Ectodermal cell (in vitro differentiated cells): ENCODE data around the gene NTM.
"Not testable (repeated sequence)": the region's sequence is repeated elsewhere in the genome, so short reads cannot be mapped to it uniquely, and the experiment has no call there.

Source experiments
- H3K27ac ChIP-seq: 2 replicates; pipeline ENCODE4 v1.7.0; 2013; ENCODE audit warnings: mild to moderate bottlenecking, low read depth, low read length; ENCODE audit not compliant: insufficient read depth, poor library complexity, severe bottlenecking
- H3K27me3 ChIP-seq: 2 replicates; pipeline ENCODE4 v1.7.0; 2013; ENCODE audit warnings: mild to moderate bottlenecking, low read length; ENCODE audit not compliant: insufficient read depth, control insufficient read depth, poor library complexity, severe bottlenecking
- H3K36me3 ChIP-seq: one replicate; pipeline ENCODE4 v1.7.0; 2013; ENCODE audit warnings: low read length; ENCODE audit not compliant: control insufficient read depth, insufficient read depth
- H3K4me1 ChIP-seq: one replicate; pipeline ENCODE4 v1.7.0; 2013; ENCODE audit warnings: low read length; ENCODE audit not compliant: control insufficient read depth, insufficient read depth
- H3K4me3 ChIP-seq: 2 replicates; pipeline ENCODE4 v1.7.0; 2013; ENCODE audit warnings: low read depth, low read length, control low read depth; ENCODE audit not compliant: insufficient read depth
- H3K9me3 ChIP-seq: 2 replicates; pipeline ENCODE4 v1.7.0; 2013; ENCODE audit warnings: mild to moderate bottlenecking, low read length, moderate library complexity; ENCODE audit not compliant: control insufficient read depth
- WGBS, 2 experiments: methylation state at CpG; one replicate each; pipeline ENCODE4 v1.1.7; 2013; ENCODE audit warnings: missing lambda C conversion rate in 2 of 2; 5-methylcytosine and 5-hydroxymethylcytosine counted together

Gene NTM

DNA sequence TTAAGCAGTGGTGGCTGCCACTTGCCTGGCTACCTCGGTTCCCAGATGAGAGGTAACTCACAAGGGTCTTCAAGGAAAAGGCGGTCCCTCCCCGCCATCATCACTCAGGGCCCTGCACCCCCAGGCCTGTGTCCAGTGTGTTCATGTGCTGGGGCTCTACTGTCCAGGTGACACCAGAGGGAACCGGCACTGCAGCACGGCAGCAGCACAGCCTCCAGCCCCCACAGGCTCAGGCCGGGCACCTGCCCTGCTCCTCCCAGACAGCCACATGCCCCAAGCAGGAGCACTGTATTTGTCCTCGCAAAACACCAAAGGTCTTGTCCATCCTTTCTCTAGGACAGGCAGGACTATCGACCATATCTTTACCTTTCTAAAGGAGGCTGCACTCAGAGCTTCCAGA, 982.1 kb downstream of the NTM start:
- H3K4me3 ChIP-seq = no peak overlapping the region
- WGBS, 2 experiments = 93 to 96% methylated on average over 8 of the region's 8 CpGs
- H3K27ac ChIP-seq = no peak overlapping the region
- peaks cover 3% of the 10 kb centered on the region for H3K4me1 ChIP-seq
- no peaks in the 10 kb centered on the region for H3K9me3 ChIP-seq
- H3K27me3 ChIP-seq = no peaks in the 10 kb centered on the region
- no peaks in the 10 kb centered on the region for H3K36me3 ChIP-seq

DNA sequence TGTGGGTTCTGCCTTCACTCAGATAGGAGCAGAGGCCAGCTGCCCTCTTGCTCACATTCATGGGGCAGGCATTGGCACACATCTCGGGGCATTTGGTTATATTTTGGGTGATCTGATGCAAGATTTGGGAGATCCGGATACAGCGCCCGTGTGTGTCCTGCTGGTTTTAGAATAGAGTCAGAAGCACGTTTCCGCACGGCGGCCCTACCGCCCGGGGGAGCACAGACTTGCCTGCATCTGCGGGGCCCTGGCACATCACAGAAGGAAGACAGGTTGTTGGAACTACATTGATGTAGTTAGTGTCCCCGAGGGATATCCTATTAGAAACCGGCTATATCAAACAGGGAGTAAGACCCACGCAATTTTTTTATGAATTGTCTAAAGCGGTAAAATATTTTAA, 982.8 kb downstream of the NTM start:
- Histone ChIP-seq H3K4me1 (no peaks in the 10 kb centered on the region), H3K9me3 (no peaks in the 10 kb centered on the region), H3K27me3 (no peaks in the 10 kb centered on the region), H3K27ac (no peak overlapping the region), H3K36me3 (no peaks in the 10 kb centered on the region), H3K4me3 (no peak overlapping the region)
- WGBS, 2 experiments = 95 to 96% methylated on average over 14 to 15 of the region's 15 CpGs

DNA sequence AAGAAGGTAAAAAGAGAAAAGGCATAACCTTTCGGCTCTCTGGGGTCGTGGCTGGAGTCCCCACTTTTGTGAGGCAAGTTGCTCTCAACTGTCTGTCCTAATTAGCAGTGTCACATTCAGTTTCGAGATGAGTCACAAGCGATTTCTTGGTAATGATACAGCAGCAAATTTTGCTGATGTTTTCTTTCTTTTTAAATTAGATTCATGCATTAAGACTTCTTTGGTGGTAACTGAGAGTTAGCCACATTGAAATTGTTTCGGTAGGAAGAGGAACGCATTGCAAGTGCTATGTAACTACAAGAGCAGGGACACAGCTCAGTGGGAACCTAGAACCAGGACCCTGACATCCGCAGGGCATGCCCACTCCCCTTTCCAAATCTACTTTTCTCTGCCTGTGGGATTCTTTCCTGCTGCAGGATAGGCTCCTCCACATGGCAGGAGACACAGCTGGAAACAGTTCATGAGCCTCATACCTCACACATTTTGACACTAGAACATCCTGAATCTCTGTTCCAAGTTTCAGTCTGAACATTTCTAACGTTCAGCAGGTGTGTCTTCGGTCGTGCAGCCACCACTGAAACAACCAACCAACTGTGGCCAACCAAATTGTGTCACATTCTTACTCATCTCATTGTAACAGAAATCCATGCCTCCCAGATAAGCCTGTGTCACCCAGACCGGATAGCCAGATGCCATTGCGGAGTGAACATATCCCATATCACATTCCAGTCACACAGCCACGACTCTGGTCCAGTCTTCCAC, 987.6 kb downstream of the NTM start:
- Histone ChIP-seq H3K4me3 (no peak overlapping the region), H3K4me1 (no peaks in the 10 kb centered on the region), H3K9me3 (no peaks in the 10 kb centered on the region), H3K27me3 (no peaks in the 10 kb centered on the region), H3K36me3 (no peaks in the 10 kb centered on the region), H3K27ac (no peak overlapping the region)
- WGBS, 2 experiments = 92 to 93% methylated on average over 13 of the region's 13 CpGs

DNA sequence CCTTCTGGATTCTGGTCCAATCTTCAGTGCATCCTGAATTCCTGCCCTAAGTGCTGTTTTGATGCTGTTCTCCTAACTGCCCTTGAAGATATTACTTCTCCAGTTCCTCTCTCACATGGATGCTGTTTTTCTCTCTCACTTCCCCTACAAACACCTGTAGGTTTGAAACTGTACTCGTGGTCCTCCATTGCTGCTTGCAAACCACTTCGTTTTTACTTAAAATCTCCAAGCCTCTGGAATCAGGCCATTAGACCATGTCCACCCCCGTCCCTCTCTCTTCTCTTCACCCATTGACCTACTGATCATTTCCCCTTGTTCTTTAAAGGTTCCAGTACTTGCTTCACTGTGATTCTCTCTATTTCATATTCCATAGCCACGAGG, 988.1 kb downstream of the NTM start:
- WGBS, 2 experiments = 89 to 92% methylated on average over 4 of the region's 4 CpGs
- Histone ChIP-seq H3K9me3 (no peaks in the 10 kb centered on the region), H3K36me3 (no peaks in the 10 kb centered on the region), H3K27ac (no peak overlapping the region), H3K4me1 (no peaks in the 10 kb centered on the region), H3K4me3 (no peak overlapping the region), H3K27me3 (no peaks in the 10 kb centered on the region)

DNA sequence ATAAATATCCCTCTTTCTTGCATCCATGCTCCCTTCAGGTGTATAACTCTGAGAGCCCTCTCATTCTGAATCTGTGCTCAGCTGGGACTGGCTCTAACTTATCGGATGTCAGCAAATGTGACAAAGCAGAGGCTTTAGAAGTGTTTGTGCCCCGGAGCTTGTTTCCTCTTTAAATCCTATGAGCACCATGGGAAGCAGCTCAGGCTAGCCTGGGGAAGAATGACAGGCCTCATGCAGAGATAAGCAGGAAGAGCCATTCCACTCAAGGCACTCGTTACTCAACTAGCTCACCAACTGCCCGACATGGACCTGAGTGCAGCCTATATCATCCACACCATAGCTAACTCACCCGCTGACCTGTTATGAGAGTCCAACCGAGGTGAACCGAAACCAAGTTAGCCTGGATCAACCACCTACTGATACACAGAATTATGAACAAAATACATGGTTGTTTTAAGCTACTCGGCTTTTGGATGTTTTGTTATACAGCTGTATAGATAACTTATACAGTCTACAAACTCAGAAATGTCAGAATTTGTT, 990.7 kb downstream of the NTM start:
- Histone ChIP-seq H3K27ac (no peak overlapping the region), H3K9me3 (no peaks in the 10 kb centered on the region), H3K27me3 (no peaks in the 10 kb centered on the region), H3K36me3 (no peaks in the 10 kb centered on the region), H3K4me1 (no peaks in the 10 kb centered on the region), H3K4me3 (no peak overlapping the region)
- 49 to 55% methylated on average over 7 to 8 of the region's 8 CpGs for WGBS, 2 experiments

DNA sequence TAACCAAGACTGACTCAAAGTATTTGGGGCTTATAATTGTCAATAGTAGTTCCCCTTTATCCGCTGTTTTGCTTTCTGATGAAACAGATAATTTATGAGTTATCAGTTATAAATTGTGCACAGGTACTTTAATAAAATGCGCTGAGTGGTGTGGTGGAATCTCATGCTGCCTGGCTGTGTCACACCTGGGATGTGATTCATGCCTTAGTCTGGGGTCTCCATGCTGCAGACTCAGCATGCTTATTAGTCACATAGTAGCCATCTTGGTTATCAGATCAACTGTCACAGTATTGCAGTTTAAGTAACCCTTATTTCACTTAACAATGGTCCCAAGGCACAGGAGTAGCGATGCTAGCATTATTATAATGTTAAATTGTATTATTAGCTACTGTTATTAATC, 995.2 kb downstream of the NTM start:
- WGBS, 2 experiments = 96 to 99% methylated on average over 2 to 3 of the region's 3 CpGs
- Histone ChIP-seq H3K9me3 (no peaks in the 10 kb centered on the region), H3K27ac (no peak overlapping the region), H3K4me1 (no peaks in the 10 kb centered on the region), H3K4me3 (no peak overlapping the region), H3K36me3 (no peaks in the 10 kb centered on the region), H3K27me3 (no peaks in the 10 kb centered on the region)

DNA sequence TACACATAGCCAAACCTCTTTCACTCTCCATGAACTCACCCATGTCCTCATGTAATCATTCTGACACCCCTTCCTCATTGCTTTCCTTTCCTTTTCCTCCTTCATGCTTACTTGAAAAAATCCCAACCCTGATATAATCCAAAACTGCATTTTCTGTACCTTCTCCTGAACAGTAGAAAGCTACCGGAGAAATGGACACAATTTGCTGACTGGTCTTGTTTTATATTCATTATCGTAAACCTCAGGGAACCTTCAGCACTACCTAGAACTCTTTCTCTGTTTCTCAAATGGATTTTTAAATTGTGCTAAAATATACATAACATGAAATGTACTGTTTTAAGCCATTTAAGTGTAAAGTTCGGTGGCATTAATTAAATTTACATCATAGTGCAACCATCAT, 996.9 kb downstream of the NTM start:
- Histone ChIP-seq H3K36me3 (no peaks in the 10 kb centered on the region), H3K9me3 (no peaks in the 10 kb centered on the region), H3K27me3 (no peaks in the 10 kb centered on the region), H3K4me3 (no peak overlapping the region), H3K4me1 (no peaks in the 10 kb centered on the region), H3K27ac (no peak overlapping the region)
- WGBS, 2 experiments = 90 to 92% methylated on average over 3 of the region's 3 CpGs

DNA sequence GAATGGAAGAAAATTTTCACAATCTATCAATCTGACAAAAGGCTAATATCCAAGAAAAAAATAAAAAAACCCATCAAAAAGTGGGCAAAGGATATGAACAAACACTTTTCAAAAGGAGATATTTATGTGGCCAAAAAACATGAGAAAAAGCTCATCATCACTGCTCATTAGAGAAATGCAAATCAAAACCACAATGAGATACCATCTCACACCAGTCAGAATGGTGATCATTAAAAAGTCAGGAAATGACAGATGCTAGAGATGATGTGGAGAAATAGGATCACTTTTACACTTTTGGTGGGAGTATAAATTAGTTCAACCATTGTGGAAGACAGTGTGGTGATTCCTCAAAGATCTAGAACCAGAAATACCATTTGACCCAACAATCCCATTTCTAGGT, 999.7 kb downstream of the NTM start:
- H3K9me3 ChIP-seq, H3K27me3 ChIP-seq, H3K4me1 ChIP-seq, H3K4me3 ChIP-seq, H3K36me3 ChIP-seq, H3K27ac ChIP-seq: not testable (repeated sequence)

DNA sequence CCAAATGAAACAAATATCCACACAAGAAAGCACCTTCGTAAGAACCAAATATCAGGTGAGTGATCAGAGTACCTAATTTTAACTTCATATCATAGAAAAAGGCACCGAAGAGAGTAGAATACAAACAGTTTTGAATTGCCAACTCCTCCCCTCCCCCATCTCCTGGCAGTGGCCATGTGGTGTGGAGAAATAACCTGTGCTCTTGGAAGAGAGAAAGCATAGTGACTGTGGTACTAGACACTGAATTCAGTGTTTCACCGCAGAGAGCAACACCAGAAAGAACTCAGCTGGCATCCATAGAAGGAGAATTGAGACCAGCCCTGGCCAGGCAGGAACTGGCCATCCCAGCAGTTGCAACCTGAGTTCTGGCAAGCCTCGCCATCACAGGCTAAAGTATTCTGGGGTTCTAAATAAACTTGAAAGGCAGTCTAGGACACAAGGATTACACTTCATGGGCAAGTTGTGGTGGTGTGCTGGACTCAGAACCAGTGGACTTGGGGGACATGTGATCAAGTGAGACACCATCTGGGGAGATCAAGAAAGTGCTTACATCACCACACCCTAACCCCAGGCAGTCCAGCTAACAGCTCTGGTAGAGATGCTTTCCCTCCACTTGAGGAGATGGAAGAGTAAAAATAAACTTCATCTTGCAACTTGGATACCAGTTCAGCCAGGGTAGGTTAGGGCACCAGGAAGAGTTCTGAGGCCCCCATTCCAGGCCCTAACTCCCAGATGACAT, 1003.2 kb downstream of the NTM start:
- Histone ChIP-seq H3K4me1 (no peaks in the 10 kb centered on the region), H3K27me3 (no peaks in the 10 kb centered on the region), H3K27ac (no peak overlapping the region), H3K9me3 (no peaks in the 10 kb centered on the region), H3K36me3 (no peaks in the 10 kb centered on the region), H3K4me3 (no peak overlapping the region)
- 95 to 96% methylated on average over 4 of the region's 4 CpGs for WGBS, 2 experiments

DNA sequence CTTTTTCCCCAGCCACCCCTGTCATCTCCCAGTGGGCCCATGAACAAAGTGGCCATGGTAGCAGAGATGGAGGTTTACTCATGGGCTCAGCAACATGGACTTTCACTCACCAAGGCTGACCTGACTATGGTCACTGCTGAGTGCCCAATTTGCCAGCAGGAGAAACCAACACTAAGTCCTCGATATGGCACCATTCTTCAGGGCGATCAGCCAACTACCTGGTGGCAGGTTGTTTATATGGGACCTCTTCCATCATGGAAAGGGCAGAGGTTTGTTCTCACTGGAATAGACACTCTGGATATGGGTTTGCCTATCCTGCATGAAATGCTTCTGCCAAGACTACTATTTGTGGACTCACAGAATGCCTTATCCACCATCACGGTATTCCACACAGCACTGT, 1009.1 kb downstream of the NTM start:
- Histone ChIP-seq H3K27me3 (no peaks in the 10 kb centered on the region), H3K9me3 (no peaks in the 10 kb centered on the region), H3K4me1 (no peaks in the 10 kb centered on the region), H3K4me3 (no peak overlapping the region), H3K36me3 (no peaks in the 10 kb centered on the region), H3K27ac (no peak overlapping the region)
- WGBS, 2 experiments = 93 to 98% methylated on average over 3 of the region's 3 CpGs
